Measurements from ENCODE around the gene KRTAP10-11. TPM values are rescaled to one million over a fixed set of nuclear protein-coding genes. Genes with fewer than 3 reads are reported as not detected.
"Not testable (repeated sequence)": the region's sequence is repeated elsewhere in the genome, so short reads cannot be mapped to it uniquely, and the experiment has no call there.

Gene KRTAP10-11
- total RNA-seq, 1 donor from 2014 or later = not detected

DNA sequence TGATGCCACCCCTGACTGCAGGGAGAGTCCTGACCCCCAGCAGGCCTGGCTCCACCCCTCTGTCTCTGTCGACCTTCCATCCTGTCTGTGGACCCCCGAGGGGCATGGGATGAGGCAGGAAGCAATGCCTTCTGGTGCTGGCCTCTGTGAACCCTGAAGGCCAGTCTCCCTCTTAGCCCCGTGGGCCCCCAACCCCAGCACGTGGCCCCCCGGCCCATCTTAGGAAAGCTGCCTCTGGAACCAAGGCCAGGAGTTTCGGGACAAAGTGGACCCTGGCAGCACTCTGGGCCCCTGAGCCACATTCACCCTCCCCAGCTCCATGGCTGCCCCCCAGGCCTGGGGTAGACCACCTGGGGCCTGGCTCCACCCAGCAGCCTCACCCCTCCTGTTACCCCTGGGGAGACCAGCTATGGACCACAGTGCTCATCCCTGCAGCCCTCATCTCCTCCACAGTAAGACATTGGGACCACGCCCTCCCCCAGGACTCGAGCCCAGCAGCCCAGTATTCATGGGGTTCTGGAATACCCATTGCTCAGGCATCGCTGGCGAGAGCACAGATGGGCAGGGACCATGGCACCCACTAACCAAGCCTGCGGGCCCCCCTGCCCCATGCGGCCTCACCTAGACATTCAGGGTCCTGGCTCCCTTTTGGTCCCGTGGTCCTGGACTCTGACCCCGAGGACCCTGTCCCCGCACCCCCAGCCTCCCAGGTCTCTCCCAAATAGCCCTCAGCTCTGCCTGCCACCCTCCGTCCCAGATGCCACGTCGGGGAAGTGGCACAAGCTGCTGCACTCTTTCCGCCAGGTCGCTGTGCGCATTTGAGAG lies 7.5 kb upstream of the KRTAP10-11 start:
- DNase-seq (ENCODE audit: low spot score) = not testable (repeated sequence)

DNA sequence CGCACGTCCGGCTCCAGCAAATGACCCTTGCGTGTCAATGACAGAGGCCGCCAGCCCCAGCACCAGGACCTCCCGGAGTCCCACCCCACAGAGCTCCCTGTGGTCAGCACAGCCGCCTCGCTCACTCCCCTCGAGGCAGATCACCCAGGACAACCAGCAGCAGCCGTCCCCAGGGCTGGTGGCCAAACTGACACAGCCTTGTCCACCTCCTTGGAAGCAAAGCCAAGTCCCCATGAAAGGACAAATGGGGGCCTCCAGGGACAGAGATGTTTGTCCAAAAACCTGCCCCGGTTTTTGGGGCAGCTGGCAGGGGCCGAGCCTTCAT lies 6.9 kb upstream of the KRTAP10-11 start:
- DNase-seq (ENCODE audit: low spot score) = no peak

DNA sequence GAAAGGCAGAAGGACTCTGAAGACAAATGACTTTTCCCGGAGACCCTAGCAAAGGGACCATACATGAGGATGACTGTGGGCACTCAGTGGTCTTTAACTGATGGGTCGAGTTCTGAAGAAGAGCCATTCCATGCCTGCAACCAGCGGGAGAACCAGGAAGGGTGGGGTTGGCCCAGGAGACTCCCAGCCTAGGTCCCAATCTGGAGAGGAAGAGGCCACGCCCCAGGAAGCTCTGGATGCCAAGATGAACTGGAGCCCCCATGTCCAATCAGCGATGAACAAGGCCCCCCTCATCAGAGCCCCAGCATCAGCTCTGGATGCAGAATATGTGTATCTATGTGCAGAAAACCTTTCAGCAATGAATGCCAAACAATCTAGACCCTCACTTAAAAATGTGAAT lies 5.5 kb upstream of the KRTAP10-11 start:
- no peak for DNase-seq (ENCODE audit: low spot score)

DNA sequence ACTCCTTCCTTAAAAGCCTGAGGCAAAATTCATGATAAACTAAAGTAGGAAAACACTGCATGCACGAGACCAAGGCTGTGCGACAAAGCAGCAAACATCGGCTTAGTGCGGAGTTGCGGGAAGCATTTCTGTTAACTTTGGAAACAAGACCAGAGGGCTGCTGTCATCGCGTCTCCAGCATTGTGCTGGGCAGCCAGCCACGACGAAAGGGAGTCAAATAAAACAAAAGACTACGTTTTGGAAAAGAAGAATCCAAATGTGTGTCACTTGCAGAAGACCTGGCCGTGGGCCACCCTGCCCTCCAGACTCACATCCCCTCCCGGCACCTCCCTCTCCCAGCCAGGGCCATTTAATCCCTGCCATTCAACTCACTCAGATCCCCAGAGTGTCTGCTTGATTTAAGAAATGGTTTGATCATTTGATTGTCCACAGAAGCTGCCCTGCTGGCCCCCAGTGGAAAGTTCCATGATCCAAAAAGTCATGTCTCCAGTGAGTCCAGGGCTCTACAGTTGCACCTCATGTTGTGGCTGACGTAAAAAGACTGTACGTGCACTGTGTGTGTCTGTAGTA lies 2.4 kb upstream of the KRTAP10-11 start:
- no peak for DNase-seq (ENCODE audit: low spot score)

DNA sequence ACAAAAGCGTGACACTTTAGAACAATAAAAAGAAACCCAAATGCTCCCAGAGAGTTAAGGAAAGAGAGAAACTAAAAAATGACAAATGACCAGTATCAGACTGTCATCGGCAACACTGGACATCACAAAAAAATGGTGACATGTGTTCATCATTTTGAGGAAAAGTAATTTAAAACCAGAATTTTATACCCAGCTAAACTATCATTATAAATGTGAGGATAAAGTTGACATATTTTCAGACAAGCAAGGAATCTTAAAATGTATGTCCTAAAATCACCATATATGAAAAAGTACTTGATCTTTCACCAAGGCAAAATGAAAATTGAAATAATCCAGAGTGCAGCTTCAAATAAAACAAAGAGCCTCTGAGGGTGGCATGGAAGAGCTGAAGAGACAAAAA lies 1.3 kb upstream of the KRTAP10-11 start:
- no peak for DNase-seq (ENCODE audit: low spot score)

DNA sequence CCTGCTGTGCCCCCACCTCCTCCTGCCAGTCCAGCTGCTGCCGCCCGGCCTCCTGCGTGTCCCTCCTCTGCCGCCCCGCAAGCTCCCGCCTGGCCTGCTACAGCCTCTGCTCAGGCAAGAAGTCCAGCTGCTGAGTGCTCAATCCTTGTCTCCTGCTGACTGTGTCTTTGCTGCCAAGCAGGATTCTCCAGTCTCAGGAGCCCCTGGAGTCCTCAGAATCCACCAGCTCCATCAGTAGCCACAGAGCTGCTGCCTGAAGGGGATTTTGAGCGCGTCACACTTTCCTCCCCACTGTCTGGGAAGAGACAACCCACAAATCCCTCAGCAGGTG lies 973 bp downstream of the KRTAP10-11 start:
- DNase-seq (ENCODE audit: low spot score) = no peak

DNA sequence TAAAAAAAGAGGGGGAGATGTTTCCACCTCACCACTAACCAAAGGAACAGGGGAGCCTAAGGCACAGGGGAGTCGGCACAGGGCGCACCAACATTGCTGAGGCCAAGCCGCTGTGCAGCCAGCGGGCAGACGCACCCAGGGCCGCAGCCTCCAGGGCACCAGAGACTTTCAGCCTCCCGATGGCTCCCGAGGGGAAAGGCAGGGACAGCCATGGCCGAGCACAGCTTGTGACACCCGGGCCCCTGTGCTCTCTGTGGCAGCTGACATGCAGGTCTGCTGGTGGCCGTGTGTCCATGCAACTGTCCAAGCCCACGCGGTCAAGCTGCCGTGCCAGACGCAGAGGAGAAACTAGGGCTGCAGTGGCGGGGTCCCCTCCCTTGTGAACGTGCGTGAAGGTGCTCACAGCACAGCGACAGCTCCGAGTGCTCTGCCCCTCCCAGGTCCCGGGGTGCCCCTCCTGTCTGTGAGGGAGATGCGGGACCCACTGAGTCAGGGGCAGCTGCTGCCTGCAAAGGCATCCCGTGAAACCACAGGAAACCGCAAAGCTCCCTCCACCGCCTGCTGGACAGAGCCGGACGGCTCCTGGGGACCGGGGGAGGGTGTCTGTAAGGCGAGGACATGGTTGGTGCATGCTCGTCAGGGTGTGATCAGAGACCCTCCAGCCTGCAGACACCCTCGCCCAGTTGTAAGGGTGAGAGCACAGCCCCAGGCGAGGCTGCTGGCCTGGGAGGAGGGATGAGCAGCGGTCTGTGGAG lies 2.5 kb downstream of the KRTAP10-11 start:
- DNase-seq (ENCODE audit: low spot score) = no peak

DNA sequence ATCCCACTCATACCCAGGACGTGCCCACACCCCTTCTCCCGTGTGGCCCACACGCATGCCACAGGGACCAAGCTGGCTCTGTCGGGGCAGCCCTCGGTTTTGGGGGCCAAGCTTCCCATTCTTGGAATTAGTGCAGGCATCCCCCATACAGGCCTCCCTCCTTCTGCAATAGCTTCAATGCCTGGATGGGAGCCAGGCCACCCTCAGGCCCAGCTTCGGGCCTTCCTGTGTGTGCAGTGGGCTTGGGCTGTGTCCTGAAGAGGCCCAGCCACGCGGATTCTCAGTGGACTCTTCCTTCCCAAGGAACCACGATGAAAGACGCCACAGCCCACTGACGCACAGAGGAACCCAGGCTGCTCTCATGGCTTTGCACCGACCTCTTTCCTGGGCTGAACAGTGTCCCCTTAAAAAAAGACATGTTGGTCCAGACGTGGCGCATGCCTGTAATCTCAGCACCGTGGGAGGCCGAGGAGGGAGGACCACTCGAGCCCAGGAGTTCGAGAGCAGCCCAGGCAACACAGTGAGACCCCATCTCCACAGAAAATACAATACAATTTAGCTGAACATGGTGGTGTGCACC lies 3.4 kb downstream of the KRTAP10-11 start:
- no peak for DNase-seq (ENCODE audit: low spot score)

DNA sequence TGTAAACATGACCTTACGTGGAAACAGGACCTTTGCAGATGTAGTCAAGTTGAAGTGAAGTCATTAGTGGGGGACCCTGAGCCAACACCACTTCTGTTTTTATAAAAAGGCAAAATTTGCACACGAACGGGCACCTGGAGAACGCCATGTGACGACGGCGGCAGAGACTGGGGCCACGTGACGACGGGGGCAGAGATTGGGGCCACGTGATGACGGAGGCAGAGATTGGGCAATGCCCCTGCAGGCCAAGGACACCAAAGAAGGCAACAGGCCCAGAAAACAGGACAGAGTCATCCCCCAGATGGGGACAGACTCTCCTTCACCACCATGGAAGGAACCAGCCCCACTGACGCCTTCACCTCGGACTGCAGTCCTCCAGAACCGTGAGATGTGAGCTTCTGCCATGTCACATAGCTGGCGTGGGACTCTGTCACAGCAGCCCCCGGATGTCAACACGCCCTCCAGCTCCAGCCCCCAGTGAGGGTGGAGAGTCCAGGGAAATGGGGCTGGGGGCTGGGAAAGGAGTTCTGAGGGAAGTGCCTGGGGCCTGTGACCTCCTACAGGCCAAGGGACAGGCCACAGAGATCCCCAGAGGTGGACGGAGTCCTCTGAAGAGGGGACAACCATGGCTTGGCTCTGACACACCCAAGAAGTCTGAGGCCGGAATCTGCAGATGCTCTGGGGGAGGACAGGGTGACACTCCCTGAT lies 4.2 kb downstream of the KRTAP10-11 start:
- no peak for DNase-seq (ENCODE audit: low spot score)

DNA sequence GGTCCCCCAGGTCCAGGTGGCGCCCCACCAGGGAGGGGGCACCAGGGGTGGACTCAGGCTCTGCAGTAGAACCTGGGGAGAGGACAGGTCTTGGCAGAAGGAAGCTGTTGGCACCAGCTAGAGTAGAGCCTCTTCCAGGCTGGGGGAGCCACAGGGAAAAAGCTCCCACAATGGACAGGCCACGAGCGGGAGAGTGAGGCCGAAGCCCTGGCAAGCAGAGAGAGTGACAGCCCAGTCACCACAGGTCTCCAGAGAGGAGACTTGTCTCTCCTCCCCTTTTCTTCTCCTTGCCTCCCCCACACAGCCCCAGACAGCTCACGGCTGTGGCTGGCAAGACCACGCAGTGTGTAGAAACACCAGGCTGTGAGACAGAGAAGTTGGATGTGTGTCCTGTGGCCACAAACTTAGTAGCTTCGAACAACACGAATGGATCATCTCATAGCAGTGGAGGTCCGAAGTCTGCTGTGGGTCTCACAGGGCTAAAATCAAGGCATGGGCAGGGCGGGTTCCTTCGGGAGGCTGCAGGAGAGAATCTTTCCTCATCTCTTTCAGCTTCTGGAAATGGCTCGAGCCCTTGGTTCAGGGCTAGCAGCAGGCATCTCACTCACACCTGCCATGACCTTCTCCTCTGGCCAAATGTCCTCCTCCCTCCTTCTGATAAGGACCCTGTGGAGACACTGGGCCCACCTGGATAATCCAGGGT lies 4.9 kb downstream of the KRTAP10-11 start:
- no peak for DNase-seq (ENCODE audit: low spot score)

DNA sequence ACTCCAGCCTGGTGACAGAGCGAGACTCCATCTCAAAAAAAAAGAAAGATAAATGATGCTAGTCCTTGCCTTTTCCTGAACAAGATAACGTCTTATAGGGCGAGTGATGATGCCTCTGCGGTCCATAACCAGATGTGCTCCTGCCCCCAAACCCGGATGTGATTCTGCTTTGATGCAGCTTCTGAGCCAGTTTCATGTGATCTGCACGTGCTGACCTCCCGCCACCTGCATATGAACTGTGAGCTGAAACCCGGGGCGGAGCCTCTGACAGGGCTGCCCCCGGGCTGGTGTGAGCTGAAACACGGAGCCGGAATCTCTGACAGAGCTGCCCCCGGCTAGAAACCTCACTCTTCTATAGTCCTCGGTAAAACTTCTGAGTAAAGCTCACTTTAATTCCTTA lies 6.9 kb downstream of the KRTAP10-11 start:
- DNase-seq (ENCODE audit: low spot score) = no peak

DNA sequence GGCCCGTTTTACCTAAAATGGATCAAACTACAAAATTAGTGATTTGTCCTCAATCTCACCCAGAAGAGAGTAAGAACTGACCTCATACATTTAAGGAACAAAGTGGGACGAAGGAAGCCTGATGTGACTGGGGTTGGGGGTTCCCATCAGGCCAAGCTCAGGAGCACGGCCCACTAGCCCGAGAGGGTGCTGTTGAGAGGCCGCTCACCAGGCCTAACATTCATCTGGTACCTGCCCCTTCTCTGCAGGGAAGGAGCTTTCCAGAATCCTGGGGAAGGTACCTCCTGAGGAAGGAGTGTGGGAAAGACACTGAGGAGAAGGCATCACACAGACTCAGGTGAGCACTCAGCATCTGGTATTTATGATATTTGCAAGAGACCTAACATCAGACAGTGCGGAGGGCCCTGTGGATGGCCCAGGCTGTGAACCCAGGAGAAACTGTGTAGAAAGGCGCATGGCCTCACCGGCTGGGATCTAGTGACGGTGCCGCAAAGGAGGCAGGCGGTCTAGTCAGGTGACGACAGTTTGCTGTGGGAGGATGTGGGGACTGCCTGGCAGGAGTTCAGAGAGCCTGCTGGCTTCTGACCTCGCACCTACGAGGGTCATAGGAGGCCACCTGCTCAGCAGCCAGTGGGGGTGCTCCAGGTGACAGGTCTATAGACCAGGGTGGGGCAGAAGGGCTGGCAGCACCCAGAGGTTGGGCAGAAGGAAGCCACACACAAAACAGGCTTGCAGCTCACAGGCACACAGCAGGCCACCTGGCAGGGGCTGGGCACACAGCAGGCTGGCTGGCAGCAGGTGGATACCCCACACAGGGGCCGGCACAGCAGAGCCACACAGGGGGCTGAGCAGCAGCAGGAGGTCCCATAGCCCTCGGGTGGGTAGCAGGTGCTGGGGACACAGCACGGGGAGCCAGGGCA lies 7.7 kb downstream of the KRTAP10-11 start:
- no peak for DNase-seq (ENCODE audit: low spot score)

DNA sequence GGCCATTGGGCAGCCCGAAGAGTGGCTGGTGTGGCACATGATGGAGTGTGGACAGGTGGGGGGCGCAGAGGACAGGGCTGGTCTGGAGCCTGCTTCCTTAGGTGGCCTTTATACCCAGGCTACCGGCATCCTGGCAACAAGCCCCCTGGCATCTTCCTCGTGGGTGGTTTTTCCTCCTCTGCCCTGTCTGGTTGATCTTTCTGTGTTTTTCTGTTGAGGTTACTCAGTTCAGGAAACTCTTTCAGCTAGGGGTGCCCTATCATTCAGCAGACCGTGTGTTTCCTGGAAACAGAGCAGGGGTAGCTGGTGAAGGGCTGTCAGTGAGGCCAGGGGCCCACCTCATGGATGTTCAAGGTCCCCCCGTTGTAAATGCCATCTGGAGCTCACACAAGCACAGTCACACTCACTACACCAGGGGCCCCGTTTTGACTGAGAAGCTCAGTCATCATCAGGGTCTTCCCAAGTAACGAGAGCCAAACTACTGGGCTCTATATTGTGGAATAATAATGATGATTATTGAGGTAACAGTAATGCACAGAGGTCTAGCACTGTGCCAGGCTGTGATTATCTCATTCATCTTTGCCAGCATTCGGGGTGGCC lies 8.5 kb downstream of the KRTAP10-11 start, which contains the start of gene KRTAP12-4:
Gene KRTAP12-4, minus strand, starts transcription at position 84 of the 600 bp plus-strand sequence. Its CDS starts 45 bp downstream, at position 39.
- DNase-seq (ENCODE audit: low spot score) = no peak

DNA sequence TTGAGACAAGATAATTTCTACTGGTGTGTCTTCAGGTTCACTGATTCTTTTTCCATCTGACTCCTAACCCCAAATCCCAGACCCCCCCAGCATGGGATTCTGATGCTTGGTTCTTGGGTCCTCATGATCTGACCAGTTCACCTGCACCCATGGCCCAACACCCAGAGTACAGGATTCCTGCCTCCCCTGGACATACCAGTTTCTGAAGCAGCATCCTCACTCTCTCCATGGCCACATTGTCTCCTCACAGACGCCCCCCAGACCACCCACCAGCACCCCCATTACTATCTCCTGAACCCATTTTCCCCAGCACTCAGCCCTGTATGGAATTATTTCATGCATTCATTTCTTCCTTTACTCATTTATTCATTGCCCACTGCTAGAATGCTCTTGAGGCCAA lies 10.7 kb downstream of the KRTAP10-11 start:
- no peak for DNase-seq (ENCODE audit: low spot score)

DNA sequence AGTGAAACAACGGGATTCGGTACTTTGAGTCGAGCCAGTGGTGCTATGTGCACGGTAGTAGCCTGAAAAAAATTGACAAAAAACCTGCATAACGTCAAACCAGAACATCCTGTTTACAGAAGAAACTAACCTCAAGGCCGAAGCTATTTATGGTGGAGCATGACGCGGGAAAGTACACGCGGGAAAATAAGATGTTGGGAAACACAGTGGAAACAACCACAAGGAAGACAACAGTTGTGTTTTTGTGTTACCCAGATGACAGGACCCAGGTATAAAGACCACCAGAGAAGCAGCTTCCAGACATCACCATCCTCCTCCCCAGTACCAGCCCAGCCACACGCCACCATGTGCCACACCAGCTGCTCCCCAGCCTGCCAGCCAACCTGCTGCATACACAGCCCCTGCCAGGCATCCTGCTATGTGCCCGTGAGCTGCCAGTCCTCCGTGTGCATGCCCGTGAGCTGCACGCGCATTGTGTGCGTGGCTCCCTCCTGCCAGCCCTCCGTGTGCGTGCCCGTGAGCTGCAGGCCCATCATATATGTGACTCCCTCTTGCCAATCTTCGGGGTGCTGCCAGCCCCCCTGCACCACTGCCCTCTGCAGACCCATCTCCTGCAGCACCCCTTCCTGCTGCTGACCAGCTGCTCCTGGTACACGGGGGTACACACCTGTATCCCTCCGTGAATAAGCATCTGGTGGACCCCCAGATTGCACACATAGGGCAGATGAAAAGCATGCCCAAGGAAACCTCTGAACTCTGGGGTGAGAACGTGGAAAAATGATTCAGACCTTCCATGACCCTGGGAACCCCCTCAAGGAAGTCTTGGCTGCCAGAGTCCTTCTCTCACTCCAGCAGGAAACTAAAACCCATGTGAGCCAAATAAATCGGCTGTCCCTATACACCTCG lies 11.7 kb downstream of the KRTAP10-11 start, which contains the start of gene KRTAP12-3:
Gene KRTAP12-3, plus strand, starts transcription at position 298 of the 906 bp plus-strand sequence. Its CDS starts 48 bp downstream, at position 346.
- no peak for DNase-seq (ENCODE audit: low spot score)

DNA sequence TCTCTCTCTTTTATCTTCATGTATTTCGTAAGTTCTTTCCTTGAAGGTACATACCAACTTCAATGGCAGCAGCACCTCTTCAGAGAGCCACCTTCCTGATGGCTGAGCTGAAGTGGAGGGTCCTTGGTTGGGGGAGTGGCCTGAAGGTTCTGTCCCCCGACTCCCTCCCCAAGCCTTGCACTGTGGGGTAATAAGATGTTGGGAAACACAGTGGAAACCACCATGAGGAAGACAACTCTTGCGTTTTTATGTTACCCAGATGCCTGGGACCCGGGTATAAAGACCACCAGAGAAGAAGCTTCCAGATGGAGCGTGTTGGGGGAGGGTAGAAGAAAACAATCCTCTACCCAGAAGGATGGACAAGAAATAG lies 12.3 kb downstream of the KRTAP10-11 start:
- no peak for DNase-seq (ENCODE audit: low spot score)

DNA sequence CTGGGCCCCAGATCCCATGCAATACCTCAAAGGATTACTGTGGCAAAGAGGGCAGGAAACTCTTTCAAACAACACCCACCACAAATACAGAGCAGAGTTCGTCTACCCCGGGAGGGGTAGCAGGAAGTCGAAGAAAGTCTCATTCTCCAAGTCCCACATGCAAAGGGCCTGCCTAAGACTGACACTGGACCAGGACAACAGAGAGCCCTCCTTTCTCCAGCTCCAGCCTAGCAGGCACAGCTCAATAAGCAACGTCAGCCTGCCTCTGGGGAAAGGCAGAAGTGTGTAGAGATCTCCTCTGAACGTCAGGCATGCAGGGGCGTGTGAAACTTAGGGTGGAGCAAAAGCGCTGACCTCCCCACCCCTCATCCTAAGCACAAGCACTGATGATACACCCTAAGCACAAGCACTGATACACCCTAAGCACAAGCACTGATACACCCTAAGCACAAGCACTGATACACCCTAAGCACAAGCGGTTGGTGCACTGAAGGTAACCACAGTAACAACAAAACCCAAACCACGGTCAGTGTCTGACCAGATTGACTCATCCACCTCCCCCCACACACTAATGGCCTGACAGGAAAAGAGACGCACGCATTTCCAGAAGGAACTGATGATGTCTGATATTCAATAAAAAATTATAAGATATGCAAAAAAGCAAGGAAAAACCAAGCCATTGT lies 12.8 kb downstream of the KRTAP10-11 start:
- no peak for DNase-seq (ENCODE audit: low spot score)
